HG02852 (cell line): ENCODE data around the gene PYGM.

ENCODE experiments used
- ATAC-seq: cut with Tn5 transposase; IDR thresholded peaks from one replicate; pipeline ENCODE4 v1.9.1; 2021; ENCODE audit warnings: mild to moderate bottlenecking, moderate library complexity; ENCODE audit not compliant: unreplicated experiment

Gene PYGM

DNA sequence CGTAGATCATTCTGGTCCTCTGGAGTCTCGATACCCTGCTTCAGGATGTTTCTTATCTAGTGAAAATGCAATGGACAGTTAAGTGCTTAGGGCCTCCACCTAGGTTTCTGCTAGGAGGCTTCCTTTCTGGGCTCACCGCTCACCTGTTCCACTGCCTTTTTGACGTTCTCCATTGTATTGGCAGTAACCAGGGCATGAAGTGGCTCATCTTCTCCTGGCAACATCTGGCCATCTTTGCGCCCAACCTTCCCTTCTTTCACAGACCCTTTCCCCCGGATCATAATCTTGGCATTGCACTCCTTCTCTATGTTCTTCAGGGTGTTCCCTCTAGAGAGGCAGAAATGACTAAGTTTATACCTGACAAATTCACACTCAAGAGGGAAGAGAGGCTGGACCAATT lies 9.5 kb upstream of the PYGM start:
- ATAC-seq: no peak

DNA sequence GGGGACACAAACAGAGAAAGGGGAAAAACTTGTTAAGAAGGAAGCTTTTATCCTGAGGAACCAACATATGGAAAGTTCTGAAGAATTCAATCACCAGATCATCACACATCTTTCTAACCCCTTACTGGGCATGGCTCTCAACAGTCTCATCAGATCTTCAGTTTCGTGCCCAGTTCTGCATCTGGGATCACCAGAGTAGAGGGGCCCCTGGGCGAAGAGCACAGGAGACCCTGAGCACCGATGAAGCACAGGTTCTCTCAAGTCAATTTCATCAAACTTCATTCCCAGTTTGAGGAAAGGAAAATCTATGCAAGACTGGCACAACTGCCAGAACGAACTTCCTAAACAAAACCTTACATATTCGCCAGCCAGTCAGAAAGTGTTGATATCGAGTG lies 8.5 kb upstream of the PYGM start:
- no peak for ATAC-seq

- ATAC-seq: no peak
Measured at GRCh38 chr11:64767344-64768299, 7.8 kb upstream of the PYGM start.

- no peak for ATAC-seq
Measured at GRCh38 chr11:64766881-64767280, 7.1 kb upstream of the PYGM start.

DNA sequence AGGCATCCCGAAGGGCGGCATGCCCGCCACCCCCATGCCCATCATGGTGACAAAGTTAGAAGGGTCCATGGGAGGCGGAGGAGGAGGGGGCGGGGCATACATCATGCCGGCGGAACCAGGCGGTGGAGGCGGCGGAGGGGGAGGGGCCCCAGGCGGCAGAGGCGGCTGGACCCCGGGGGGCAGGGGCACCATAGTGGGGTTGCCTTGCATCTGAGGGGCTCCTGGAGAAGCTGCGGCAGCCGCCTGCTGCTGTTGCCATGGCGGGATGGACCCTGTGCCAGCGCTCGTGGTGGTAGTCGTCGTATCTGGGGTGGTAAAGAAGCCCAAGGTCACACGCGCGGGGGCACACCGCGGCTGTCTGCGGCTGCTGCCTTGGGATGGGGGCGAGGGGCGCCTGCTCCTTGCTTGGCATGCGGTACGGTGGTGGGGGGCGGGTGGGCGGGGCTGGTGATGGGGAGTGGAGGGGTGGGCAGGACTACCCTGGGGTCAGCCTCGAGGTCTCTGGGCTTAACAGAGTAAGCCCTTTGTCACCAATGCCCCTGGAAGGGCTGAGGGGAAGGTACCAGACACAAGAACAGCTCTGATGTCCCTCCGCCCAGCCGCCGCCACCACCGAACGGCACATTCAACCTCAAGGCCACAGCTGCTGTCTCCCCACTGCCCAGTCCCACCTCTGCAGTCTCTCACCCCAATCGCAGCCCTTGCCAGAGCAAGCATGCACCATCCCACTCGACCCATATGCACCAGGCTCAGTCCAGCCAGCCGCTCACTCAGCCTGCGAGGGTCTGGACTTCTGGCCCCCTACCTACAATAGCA lies 6.3 kb upstream of the PYGM start:
- no peak for ATAC-seq

DNA sequence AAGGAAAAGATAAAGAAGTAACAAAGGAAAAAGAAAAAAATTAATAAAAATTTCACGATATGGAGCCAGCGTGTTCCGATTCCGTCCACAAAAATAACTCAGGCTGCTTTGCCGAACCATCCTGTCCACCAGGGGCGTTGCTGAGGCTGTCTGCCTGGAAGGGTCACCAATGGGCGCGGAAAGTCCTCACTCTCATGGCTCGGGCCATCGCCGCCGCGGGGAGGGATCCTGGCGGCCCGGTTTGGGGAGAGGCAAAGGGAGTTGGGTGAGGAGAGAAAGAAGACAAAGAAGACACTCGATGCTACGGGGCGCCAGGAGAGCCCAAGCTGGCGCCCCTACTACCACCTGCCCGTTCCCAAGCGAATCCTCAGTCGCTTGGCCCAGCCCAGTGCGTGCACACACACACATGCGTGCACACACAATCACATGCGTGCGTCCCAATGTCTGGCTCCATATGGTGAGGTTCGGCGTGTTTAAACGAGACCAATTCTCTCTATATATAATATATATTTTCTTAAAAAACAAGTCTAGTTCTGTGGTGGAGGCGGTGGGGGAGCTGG lies 5.6 kb upstream of the PYGM start:
- ATAC-seq: no peak

DNA sequence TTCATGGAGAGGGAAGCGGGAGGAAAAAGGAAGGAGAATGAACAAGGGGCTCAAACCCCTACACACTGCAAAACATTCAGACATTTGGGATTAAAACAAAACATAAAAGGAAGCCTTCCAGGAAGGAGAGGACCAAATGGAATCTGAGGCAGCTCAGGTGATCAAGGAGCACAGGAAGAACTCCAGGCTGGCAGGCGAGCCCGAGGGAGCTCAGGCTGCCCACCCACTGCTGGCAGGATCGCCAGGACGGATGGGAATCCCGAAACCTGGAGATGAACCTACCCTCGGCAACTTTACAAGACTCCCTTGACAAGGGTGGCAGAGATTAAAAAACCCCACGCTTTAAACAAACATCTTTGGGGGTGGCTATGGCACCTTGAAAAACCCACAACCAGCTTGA lies 5.0 kb upstream of the PYGM start:
- no peak for ATAC-seq

DNA sequence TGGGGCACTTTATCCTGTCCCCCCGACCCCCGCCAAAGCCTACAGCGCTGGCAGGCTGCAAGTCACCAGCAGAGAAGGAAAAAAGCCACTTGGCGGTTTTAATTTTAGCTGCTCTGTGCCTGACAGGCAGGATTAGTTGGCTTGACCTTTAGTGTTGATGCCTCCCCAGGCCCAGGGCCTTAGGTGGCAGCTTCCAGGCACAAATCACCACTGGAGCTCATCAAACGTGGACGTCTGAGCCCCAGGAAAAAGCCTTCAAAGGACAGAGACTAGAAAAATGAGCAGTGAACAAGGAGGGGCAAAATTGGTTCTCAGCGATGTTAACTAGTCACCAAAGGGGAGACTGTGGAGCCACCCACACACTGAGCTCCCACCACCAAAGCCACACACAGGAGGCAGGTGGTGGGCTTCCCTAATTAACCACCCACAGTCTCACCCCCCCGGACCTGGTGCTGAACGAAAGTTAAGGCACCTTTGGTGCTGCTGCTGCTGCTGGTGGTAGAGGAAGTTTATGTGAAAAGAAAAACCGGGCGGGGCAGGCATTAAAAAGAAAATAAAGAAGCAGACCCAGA lies 4.4 kb upstream of the PYGM start:
- ATAC-seq: no peak

DNA sequence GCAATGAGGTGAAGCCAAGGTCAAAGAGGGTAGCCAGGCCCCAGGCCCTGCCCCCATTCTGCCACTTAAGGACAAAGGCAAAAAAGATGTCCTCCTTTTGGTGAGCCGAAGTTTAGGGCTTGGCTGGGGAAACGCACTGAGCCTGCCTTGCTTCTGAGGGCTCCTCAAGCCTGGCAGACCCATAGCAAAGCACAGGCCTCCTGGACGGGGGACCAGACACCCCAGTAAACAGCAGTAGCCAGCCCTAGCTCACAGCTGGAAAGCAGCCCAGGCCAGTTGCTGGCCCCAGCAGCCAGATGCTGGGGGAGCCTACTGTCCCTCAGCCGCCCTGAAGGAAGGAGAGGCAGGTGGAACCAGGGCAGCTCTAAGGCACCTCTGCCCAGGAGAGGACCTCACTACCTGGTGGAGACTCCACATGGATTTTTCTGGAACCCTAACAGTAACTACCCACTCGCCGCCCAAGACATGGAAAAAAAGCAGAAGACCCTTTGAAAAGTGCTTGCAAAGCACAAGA lies 3.8 kb upstream of the PYGM start:
- no peak for ATAC-seq

GRCh38 chr11:64762674-64763525 lies 3.1 kb upstream of the PYGM start:
- no peak for ATAC-seq

DNA sequence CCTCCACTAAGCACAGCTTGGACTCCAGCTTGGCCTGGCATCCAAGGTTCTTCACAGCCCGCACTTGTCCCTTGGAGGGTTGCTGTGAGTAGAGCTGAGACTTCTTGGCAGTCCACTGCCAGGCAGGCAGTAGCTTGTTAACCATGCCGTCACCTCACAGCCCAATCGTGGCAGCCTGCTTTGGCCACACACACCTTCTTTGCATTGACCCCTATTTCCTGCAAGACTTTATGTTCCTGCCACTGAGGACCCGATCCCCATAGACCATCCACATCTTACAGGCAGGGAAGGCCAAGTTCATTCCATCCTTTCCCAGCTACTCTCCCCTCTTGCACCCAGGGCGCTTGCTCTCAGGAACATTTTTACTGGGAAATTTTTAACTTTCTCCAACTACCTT lies 2.5 kb upstream of the PYGM start:
- ATAC-seq: no peak

DNA sequence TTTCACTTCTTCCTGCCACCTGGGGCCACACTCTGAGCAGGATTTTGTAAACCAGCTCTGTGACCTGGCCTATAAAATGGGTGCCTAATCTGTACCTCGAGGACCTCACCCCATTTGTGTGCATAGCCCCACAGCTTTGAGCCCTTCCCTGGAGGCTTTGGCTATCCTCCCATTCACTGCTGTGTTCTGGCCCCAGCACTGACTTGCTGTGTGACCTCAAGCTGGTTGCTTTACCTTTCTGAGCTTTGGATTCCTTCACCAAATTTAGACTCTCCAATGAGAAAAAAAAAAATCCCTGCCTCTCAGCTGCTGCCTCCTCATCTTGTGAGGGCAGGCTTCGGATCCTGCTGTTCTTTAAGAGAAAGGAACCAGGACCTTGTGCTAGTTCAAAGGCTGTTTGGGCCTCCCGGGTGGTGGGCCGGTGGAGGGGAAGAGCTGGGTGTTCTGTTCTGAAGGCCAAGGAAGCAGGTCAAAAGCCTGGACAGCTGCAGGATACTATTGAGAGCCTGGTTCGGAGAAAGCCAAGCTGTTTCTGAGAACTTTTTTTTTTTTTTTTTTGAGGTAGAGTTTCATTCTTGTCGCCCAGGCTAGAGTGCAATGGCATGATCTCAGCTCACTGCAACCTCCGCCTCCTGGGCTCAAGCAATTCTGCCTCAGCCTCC lies 1.1 kb upstream of the PYGM start:
- ATAC-seq: no peak

GRCh38 chr11:64759131-64759721 lies 548 bp downstream of the PYGM start:
- ATAC-seq: no peak

DNA sequence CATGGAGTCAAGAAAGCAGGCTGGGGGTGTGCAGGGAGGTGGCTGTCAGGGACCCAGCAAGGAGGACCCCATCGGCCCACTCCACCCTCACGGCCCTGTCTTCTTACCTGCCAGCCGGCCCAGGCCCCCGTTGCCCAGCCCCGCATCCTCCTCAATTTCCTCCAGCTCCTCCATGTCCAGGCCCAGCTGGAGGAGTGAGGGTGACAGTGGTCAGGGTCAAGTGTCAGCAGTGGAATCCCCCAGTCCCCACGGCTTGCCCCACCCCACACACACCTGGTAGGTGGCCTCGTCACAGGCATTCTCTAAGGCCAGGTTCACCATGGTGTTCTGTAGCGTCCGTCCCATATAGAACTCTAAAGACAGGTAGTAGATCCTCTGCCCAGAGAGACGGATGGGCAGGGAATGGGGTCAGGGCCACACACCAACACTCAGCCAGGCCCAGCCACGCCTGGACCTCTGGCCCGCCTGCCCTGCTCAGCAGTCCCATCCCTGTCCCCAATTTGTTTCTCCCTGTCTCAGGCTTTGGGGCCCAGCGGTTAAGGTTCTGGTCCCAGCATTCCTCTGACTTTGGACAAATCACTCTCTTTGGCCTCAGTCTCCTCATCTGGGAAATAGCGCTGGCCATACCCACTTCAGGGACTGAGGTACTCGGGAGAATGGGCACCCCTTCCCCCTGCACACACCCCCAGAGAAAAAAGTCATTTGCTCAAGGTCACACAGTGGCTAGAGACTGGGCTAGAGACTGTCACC lies 1.3 kb downstream of the PYGM start:
- ATAC-seq: no peak

DNA sequence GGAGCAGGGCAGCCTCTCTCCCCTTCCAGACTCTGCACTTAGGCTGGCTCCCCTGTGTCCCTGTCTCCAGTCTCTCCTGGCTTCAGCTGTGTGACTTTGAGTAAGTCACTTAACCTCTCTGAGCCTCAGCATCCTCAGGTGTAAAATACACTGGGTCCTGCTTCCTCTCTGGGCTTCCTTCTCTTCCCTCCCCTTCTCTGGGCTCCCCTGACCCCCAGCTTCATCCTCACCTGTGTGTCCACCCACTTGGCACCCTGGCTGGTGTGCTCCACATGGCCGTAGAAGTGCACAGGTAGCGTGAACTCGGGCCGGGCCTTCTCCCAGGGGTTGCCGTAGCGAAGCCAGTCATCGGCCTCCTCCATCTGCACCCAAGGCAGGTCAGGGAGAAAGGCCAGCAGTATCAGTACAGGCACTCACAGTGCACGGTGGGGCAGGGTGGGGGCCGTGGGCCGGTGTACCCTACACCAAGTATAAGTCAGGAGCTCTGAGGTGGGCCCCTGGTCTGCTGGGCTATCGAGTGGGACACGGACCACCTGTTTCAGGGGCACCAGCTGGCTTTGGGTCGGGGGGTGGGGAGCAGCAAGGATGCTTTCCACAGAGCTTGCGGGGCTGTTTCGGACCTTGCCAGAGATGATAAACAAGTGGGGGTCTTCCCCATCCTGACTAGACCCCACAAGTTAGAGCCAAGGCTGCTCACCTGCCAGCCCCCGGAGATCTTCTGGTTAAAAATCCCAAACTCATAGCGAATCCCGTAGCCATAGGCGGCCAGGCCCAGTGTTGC lies 2.0 kb downstream of the PYGM start:
- no peak for ATAC-seq

DNA sequence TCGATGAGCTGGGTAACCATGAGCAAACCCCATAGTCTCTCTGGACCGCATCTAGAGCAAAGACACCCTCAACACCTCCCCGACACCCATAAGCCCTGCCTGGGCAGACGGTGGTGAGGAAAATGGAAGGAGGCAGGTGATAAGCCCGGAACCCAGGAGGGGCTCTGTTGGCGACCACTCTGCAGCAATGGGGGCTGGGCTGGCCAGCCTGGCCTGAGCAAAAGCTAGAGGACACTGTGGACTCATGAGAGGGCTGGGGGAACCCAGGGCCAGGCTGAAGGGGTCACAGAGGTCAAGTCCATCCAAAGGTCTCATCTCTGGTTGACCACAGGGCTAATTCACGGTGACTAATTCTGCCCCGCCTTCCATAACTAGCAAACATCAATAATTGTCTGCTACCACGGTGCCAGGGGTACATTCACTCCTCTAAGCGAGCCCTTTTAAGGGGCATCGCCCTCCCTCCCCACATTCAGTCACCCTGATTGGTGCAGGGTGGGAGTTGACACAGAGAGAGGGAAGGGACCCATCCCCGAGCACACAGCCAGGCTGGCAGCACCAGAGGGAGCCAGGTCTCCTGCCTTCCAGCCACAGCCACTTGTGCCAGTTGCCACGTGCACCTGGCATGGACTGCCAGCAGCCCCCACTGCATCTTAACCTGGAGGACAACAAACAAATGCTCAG lies 4.0 kb downstream of the PYGM start:
- ATAC-seq: no peak

GRCh38 chr11:64754919-64755662 lies 4.7 kb downstream of the PYGM start:
- no peak for ATAC-seq
